Adipocyte (in vitro differentiated cells): ENCODE results near the gene PLCG2.

Source experiments
- DNase-seq: peaks from one replicate; pipeline ENCODE4 v3.0.0-alpha.2; 2015; ENCODE audit warnings: low read depth
- H3K27me3 ChIP-seq: replicated peaks from 2 replicates; pipeline ENCODE4 v1.7.0; 2013; ENCODE audit warnings: mild to moderate bottlenecking, low read length, moderate library complexity; ENCODE audit not compliant: control insufficient read depth, insufficient read depth
- H3K36me3 ChIP-seq: 2 replicates; pipeline ENCODE4 v1.7.0; 2013; ENCODE audit warnings: low read length, mild to moderate bottlenecking, moderate library complexity; ENCODE audit not compliant: control insufficient read depth, insufficient read depth, severe bottlenecking
- H3K4me1 ChIP-seq: 2 replicates; pipeline ENCODE4 v1.7.0; 2013; ENCODE audit warnings: mild to moderate bottlenecking, low read length, moderate library complexity; ENCODE audit not compliant: control insufficient read depth, insufficient read depth
- H3K4me3 ChIP-seq: 2 replicates; pipeline ENCODE4 v1.7.0; 2013; ENCODE audit warnings: mild to moderate bottlenecking, low read length, moderate library complexity
- H3K9ac ChIP-seq: 2 replicates; pipeline ENCODE4 v1.7.0; 2013; ENCODE audit warnings: mild to moderate bottlenecking, low read length, moderate library complexity
- H3K9me3 ChIP-seq: 2 replicates; pipeline ENCODE4 v1.7.0; 2013; ENCODE audit warnings: mild to moderate bottlenecking, low read length, moderate library complexity; ENCODE audit not compliant: control insufficient read depth

The PLCG2 gene

GRCh38 chr16:81908466-81909262 is 129.6 kb downstream of the PLCG2 start:
- no peak overlapping the region for H3K9ac ChIP-seq
- H3K4me1 ChIP-seq = no peaks in the 10 kb centered on the region
- DNase-seq = no peak
- H3K27me3 ChIP-seq = no peaks in the 10 kb centered on the region
- no peaks in the 10 kb centered on the region for H3K9me3 ChIP-seq
- H3K36me3 ChIP-seq = no peaks in the 10 kb centered on the region
- H3K4me3 ChIP-seq = no peak overlapping the region

DNA sequence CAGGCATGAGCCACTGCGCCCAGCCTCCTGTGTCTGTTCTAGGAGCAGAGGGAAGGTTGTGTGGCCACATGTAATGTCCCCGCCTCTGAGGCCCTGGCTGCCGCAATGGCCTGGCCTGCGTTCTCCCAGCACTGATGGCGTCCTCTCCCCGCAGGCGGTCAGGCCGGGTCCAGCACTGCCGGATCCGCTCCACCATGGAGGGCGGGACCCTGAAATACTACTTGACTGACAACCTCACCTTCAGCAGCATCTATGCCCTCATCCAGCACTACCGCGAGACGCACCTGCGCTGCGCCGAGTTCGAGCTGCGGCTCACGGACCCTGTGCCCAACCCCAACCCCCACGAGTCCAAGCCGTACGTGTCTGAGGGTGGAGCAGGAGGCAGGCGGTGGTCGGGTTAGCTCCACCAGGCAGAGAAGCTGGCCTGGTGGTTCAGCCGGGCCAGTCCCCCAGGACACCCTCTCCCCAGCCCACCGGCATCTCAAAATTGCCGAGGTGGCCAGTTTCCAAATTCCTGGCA is 131.3 kb downstream of the PLCG2 start:
- H3K9me3 ChIP-seq = no peaks in the 10 kb centered on the region
- DNase-seq = no peak
- no peaks in the 10 kb centered on the region for H3K36me3 ChIP-seq
- no peak overlapping the region for H3K9ac ChIP-seq
- H3K4me3 ChIP-seq = no peak overlapping the region
- H3K27me3 ChIP-seq = no peaks in the 10 kb centered on the region
- no peaks in the 10 kb centered on the region for H3K4me1 ChIP-seq

DNA sequence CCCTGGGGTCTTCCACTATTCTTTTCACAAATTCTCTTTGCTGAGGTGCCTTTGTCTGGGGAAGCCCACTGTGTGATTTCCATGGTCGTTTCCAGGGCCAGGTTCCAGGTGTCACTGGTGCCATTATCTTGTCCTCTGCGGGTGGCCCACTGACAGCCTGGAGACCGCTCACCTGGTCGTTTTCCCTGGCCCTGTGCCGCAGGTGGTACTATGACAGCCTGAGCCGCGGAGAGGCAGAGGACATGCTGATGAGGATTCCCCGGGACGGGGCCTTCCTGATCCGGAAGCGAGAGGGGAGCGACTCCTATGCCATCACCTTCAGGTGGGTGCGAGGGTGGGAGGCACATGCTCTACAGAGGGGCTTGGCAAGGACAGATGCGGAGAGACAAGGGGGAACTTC is 133.3 kb downstream of the PLCG2 start:
- H3K9ac ChIP-seq = no peak overlapping the region
- no peak for DNase-seq

DNA sequence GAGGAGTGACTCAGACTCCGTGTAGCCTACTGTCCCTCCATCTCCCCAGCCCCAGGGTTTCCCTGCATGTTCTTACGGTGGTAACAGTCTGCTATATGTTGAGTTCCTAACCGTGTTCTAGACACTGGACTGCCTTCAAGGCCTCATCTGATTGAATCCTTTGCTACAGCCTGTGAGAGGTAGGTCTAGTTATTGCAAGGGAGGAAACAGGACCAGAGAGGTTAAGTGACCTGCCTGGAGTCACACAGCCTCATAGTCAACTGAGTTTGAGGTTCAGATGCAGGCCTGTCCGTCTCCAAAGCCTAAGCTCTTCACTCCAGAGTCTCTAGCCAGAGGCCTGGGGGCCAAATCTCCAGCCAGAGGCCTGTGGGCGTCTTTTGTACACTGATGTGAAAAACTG is 134.1 kb downstream of the PLCG2 start:
- Histone ChIP-seq H3K9ac (no peak overlapping the region), H3K4me3 (no peak overlapping the region), H3K4me1 (no peaks in the 10 kb centered on the region)

More for the DNA sequence above, 133.3 kb downstream of the PLCG2 start:
- Histone ChIP-seq H3K36me3 (no peaks in the 10 kb centered on the region), H3K27me3 (no peaks in the 10 kb centered on the region), H3K4me3 (no peak overlapping the region), H3K9me3 (no peaks in the 10 kb centered on the region), H3K4me1 (no peaks in the 10 kb centered on the region)

GRCh38 chr16:81917375-81917774 is 138.3 kb downstream of the PLCG2 start:
- Histone ChIP-seq H3K36me3 (no peaks in the 10 kb centered on the region), H3K4me1 (no peaks in the 10 kb centered on the region), H3K4me3 (no peak overlapping the region), H3K9me3 (peaks cover 5% of the 10 kb centered on the region), H3K9ac (no peak overlapping the region), H3K27me3 (peaks cover 6% of the 10 kb centered on the region)
- no peak for DNase-seq

More for the DNA sequence above, 134.1 kb downstream of the PLCG2 start:
- Histone ChIP-seq H3K9me3 (no peaks in the 10 kb centered on the region), H3K27me3 (no peaks in the 10 kb centered on the region), H3K36me3 (no peaks in the 10 kb centered on the region)
- no peak for DNase-seq

- no peak overlapping the region for H3K4me3 ChIP-seq
- H3K36me3 ChIP-seq = no peaks in the 10 kb centered on the region
- no peak overlapping the region for H3K9ac ChIP-seq
Observed at GRCh38 chr16:81918927-81919326, 139.8 kb downstream of the PLCG2 start.

GRCh38 chr16:81920498-81920897 is 141.4 kb downstream of the PLCG2 start:
- Histone ChIP-seq H3K9me3 (peaks cover 5% of the 10 kb centered on the region), H3K4me3 (no peak overlapping the region), H3K9ac (no peak overlapping the region), H3K27me3 (peaks cover 9% of the 10 kb centered on the region), H3K4me1 (no peaks in the 10 kb centered on the region), H3K36me3 (no peaks in the 10 kb centered on the region)
- DNase-seq = no peak

More at GRCh38 chr16:81918927-81919326, 139.8 kb downstream of the PLCG2 start:
- peaks cover 5% of the 10 kb centered on the region for H3K9me3 ChIP-seq
- H3K4me1 ChIP-seq = no peaks in the 10 kb centered on the region
- DNase-seq = no peak
- H3K27me3 ChIP-seq = peaks cover 9% of the 10 kb centered on the region

- H3K9ac ChIP-seq = no peak overlapping the region
- H3K27me3 ChIP-seq = peaks cover 11% of the 10 kb centered on the region
- DNase-seq = no peak
- H3K4me3 ChIP-seq = no peak overlapping the region
- no peaks in the 10 kb centered on the region for H3K4me1 ChIP-seq
- no peaks in the 10 kb centered on the region for H3K36me3 ChIP-seq
- peaks cover 5% of the 10 kb centered on the region for H3K9me3 ChIP-seq
Observed at GRCh38 chr16:81921085-81921814, 142.2 kb downstream of the PLCG2 start.

- Histone ChIP-seq H3K4me3 (no peak overlapping the region), H3K9me3 (peaks cover 5% of the 10 kb centered on the region), H3K9ac (no peak overlapping the region), H3K27me3 (peaks cover 19% of the 10 kb centered on the region), H3K4me1 (no peaks in the 10 kb centered on the region), H3K36me3 (no peaks in the 10 kb centered on the region)
- DNase-seq = no peak
Observed at GRCh38 chr16:81921843-81922584, 142.9 kb downstream of the PLCG2 start.

DNA sequence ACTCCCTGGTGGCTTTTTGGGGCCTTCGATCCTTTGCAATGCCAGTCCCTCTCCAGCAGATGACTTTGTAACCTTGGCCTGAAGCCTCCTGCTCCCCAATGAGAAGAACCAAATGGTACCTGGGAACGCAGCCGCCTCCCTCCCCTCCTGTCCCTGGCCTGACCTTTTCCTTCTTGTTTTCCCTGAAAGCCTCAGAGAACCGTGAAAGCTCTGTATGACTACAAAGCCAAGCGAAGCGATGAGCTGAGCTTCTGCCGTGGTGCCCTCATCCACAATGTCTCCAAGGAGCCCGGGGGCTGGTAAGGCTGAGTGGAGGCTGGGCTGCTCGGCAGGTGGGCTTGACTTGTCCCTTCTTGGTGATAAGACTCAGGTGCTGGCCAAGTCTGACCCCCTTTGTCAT is 144.2 kb downstream of the PLCG2 start:
- H3K9ac ChIP-seq = no peak overlapping the region
- DNase-seq = no peak
- peaks cover 5% of the 10 kb centered on the region for H3K9me3 ChIP-seq
- no peaks in the 10 kb centered on the region for H3K4me1 ChIP-seq
- no peak overlapping the region for H3K4me3 ChIP-seq
- H3K36me3 ChIP-seq = no peaks in the 10 kb centered on the region
- H3K27me3 ChIP-seq = peaks cover 31% of the 10 kb centered on the region

DNA sequence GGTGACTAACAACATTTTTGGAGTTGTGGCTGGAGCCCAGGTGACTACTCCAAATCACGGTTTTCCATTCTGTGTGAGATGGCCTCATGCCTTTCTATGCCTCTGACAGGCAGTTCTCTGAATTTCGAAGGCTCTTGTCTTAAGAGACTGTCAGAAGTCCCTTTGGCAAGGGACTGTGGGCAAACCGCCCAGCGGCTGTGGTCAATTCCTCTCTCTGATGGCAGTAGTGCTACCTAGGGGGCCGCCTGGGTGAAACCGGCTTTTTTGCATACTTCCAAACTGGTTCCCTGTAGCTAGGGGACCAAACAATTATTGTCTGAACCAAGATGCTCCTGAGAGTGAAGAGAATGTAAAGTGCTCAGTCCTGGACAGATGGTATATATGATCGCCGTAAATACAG is 145.9 kb downstream of the PLCG2 start:
- no peaks in the 10 kb centered on the region for H3K36me3 ChIP-seq
- DNase-seq = no peak

More for the DNA sequence above, 145.9 kb downstream of the PLCG2 start:
- peaks cover 32% of the 10 kb centered on the region for H3K27me3 ChIP-seq
- no peak overlapping the region for H3K4me3 ChIP-seq
- no peaks in the 10 kb centered on the region for H3K4me1 ChIP-seq
- no peak overlapping the region for H3K9ac ChIP-seq
- no peaks in the 10 kb centered on the region for H3K9me3 ChIP-seq
